Suprapubic skin (tissue), 4 donors: ENCODE measurements around the gene SAYSD1. TPM values are rescaled to one million over a fixed set of nuclear protein-coding genes. Genes with fewer than 3 reads are reported as not detected.

Experiments
- DNase-seq, 2 donors: peaks; one replicate each; pipeline ENCODE4 v3.0.0-alpha.2; 2019; ENCODE audit warnings: low spot score in 2 of 2
- H3K27ac ChIP-seq: fragments of 200-600 bp; sonication (generic); one replicate; pipeline ENCODE4 v1.5.1; 2019
- H3K27me3 ChIP-seq: fragments of 200-600 bp; sonication (generic); one replicate; pipeline ENCODE4 v1.5.1; 2019
- H3K36me3 ChIP-seq: fragments of 200-600 bp; sonication (generic); one replicate; pipeline ENCODE4 v1.5.1; 2019
- H3K4me1 ChIP-seq: fragments of 200-600 bp; sonication (generic); one replicate; pipeline ENCODE4 v1.5.1; 2019
- H3K4me3 ChIP-seq: fragments of 200-600 bp; sonication (generic); one replicate; pipeline ENCODE4 v1.5.1; 2019; ENCODE audit warnings: mild to moderate bottlenecking
- H3K9me3 ChIP-seq: fragments of 200-600 bp; sonication (generic); one replicate; pipeline ENCODE4 v1.5.1; 2019
- CTCF ChIP-seq, 2 donors: fragments of 200-600 bp in 1 of 2; fragments of 450-650 bp in 1 of 2; sonication (generic) in 1 of 2; IDR thresholded peaks; one replicate each; pipeline ENCODE4 v1.5.1; 2016 to 2019; ENCODE audit warnings: antibody characterized with exemption in 2 of 2, mild to moderate bottlenecking in 1 of 2, moderate library complexity in 1 of 2
- EP300 ChIP-seq: sonication (generic); formaldehyde crosslinking; IDR thresholded peaks from one replicate; pipeline ENCODE4 v1.6.1; 2017; ENCODE audit warnings: antibody characterized with exemption
- POLR2A ChIP-seq, 2 donors: fragments of 450-650 bp; IDR thresholded peaks; one replicate each; pipeline ENCODE4 v1.6.1; 2017; ENCODE audit warnings: antibody characterized with exemption in 2 of 2, mild to moderate bottlenecking in 2 of 2, moderate library complexity in 2 of 2
- POLR2AphosphoS5 ChIP-seq, 3 donors: sonication (generic); formaldehyde crosslinking; IDR thresholded peaks; one replicate each; pipeline ENCODE4 v1.6.1; 2017; ENCODE audit warnings: antibody characterized with exemption in 3 of 3
- WGBS: methylation state at CpG from one replicate; pipeline ENCODE4 v1.1.5; 2018; 5-methylcytosine and 5-hydroxymethylcytosine counted together
- total RNA-seq, 4 donors: library from RNA; depleted of rRNA; stranded (reverse); fragments of >200 nt; gene quantifications; one replicate each; pipeline ENCODE4 v1.1.0, GENCODE V29; 2016

SAYSD1 gene
- total RNA-seq, 4 donors from 2014 or later: 12.1 to 17.4 (median 14.4) TPM

GRCh38 chr6:39102071-39102820, 12.7 kb downstream of the SAYSD1 start:
- 65% methylated on average over 12 of the region's 12 CpGs for WGBS
- no peak overlapping the region for H3K4me3 ChIP-seq
- peaks cover 22% of the 10 kb centered on the region for H3K36me3 ChIP-seq
- H3K4me1 ChIP-seq: no peaks in the 10 kb centered on the region
- H3K27me3 ChIP-seq: no peaks in the 10 kb centered on the region
- no peak overlapping the region for H3K27ac ChIP-seq
- DNase-seq: no peak
- H3K9me3 ChIP-seq: no peaks in the 10 kb centered on the region
- TF ChIP-seq POLR2AphosphoS5 (IDR thresholded peaks at IDR 0.05) (no peak), CTCF (IDR thresholded peaks at IDR 0.05) (no peak), EP300 (no peak), POLR2A (IDR thresholded peaks at IDR 0.05) (no peak)

GRCh38 chr6:39100358-39100757, 14.6 kb downstream of the SAYSD1 start:
- Histone ChIP-seq H3K27ac (no peak overlapping the region), H3K27me3 (no peaks in the 10 kb centered on the region), H3K9me3 (no peaks in the 10 kb centered on the region), H3K4me1 (no peaks in the 10 kb centered on the region), H3K4me3 (no peak overlapping the region), H3K36me3 (peaks cover 19% of the 10 kb centered on the region)
- DNase-seq: no peak
- no peak for TF ChIP-seq POLR2A (IDR thresholded peaks at IDR 0.05)
- TF ChIP-seq CTCF (IDR thresholded peaks at IDR 0.05): no peak
- no peak for TF ChIP-seq POLR2AphosphoS5 (IDR thresholded peaks at IDR 0.05)
- no peak for TF ChIP-seq EP300
- 54% methylated on average over 3 of the region's 3 CpGs for WGBS

GRCh38 chr6:39095578-39095977, 19.4 kb downstream of the SAYSD1 start:
- H3K9me3 ChIP-seq: no peaks in the 10 kb centered on the region
- TF ChIP-seq EP300 (no peak), POLR2AphosphoS5 (IDR thresholded peaks at IDR 0.05) (no peak), CTCF (IDR thresholded peaks at IDR 0.05) (no peak)
- H3K27me3 ChIP-seq: peaks cover 4% of the 10 kb centered on the region
- H3K36me3 ChIP-seq: no peaks in the 10 kb centered on the region
- H3K4me1 ChIP-seq: no peaks in the 10 kb centered on the region
- DNase-seq: no peak
- H3K4me3 ChIP-seq: no peak overlapping the region
- no peak overlapping the region for H3K27ac ChIP-seq

- no peak overlapping the region for H3K27ac ChIP-seq
- 90% methylated on average over 4 of the region's 4 CpGs for WGBS
- H3K9me3 ChIP-seq: no peaks in the 10 kb centered on the region
- H3K4me1 ChIP-seq: no peaks in the 10 kb centered on the region
- peaks cover 7% of the 10 kb centered on the region for H3K27me3 ChIP-seq
- no peak overlapping the region for H3K4me3 ChIP-seq
- DNase-seq: no peak
- no peaks in the 10 kb centered on the region for H3K36me3 ChIP-seq
- TF ChIP-seq POLR2AphosphoS5 (IDR thresholded peaks at IDR 0.05) (no peak), EP300 (no peak), CTCF (IDR thresholded peaks at IDR 0.05) (no peak), POLR2A (IDR thresholded peaks at IDR 0.05) (no peak)
Measured at GRCh38 chr6:39093149-39093708, 21.8 kb downstream of the SAYSD1 start.

GRCh38 chr6:39092124-39092523, 22.9 kb downstream of the SAYSD1 start:
- Histone ChIP-seq H3K4me3 (no peak overlapping the region), H3K9me3 (no peaks in the 10 kb centered on the region), H3K4me1 (no peaks in the 10 kb centered on the region), H3K27me3 (peaks cover 13% of the 10 kb centered on the region), H3K36me3 (no peaks in the 10 kb centered on the region), H3K27ac (no peak overlapping the region)
- no peak for DNase-seq
- 65% methylated on average over 1 of the region's 1 CpG for WGBS
- TF ChIP-seq CTCF (IDR thresholded peaks at IDR 0.05): no peak
- no peak for TF ChIP-seq EP300
- no peak for TF ChIP-seq POLR2A (IDR thresholded peaks at IDR 0.05)
- no peak for TF ChIP-seq POLR2AphosphoS5 (IDR thresholded peaks at IDR 0.05)
